KMS-11 (cell line): Measurements from ENCODE around the gene MED19.
A peak's percentile ranks its signal among the peaks of the same experiment; 100 is the strongest.

Source experiments
- H2AFZ ChIP-seq: fragments of 200-600 bp; sonication (generic); 2 replicates; pipeline ENCODE4 v1.6.1; 2016; ENCODE audit warnings: antibody characterized with exemption, mixed run types, low read depth
- H3K27ac ChIP-seq: fragments of 200-600 bp; sonication (generic); 2 replicates; pipeline ENCODE4 v1.6.1; 2016; ENCODE audit warnings: mild to moderate bottlenecking, mixed run types
- H3K27me3 ChIP-seq: fragments of 200-600 bp; sonication (generic); 2 replicates; pipeline ENCODE4 v1.6.1; 2017; ENCODE audit warnings: mild to moderate bottlenecking, low read depth, mixed run types, moderate library complexity; ENCODE audit not compliant: insufficient read depth
- H3K36me3 ChIP-seq: fragments of 200-600 bp; sonication (generic); 2 replicates; pipeline ENCODE4 v1.6.1; 2017; ENCODE audit warnings: mild to moderate bottlenecking, mixed run types; ENCODE audit not compliant: insufficient read depth
- H3K4me1 ChIP-seq: fragments of 200-600 bp; sonication (generic); 2 replicates; pipeline ENCODE4 v1.6.1; 2016; ENCODE audit warnings: mild to moderate bottlenecking, low read depth, mixed run types; ENCODE audit not compliant: poor library complexity, severe bottlenecking
- H3K4me2 ChIP-seq: fragments of 200-600 bp; sonication (generic); 2 replicates; pipeline ENCODE4 v1.7.0; 2016; ENCODE audit warnings: mild to moderate bottlenecking, mixed run types
- H3K4me3 ChIP-seq: fragments of 200-600 bp; sonication (generic); IDR thresholded peaks from 2 replicates; pipeline ENCODE4 v1.6.1; 2017; ENCODE audit warnings: low read depth, low read length, mixed read lengths; ENCODE audit not compliant: insufficient read depth
- H3K79me2 ChIP-seq: fragments of 200-600 bp; sonication (generic); 2 replicates; pipeline ENCODE4 v1.6.1; 2016; ENCODE audit warnings: low read depth, mixed run types; ENCODE audit not compliant: insufficient read depth
- H3K9ac ChIP-seq: fragments of 200-600 bp; sonication (generic); 2 replicates; pipeline ENCODE4 v1.6.1; 2016; ENCODE audit warnings: mild to moderate bottlenecking, mixed run types
- H4K20me1 ChIP-seq: fragments of 200-600 bp; sonication (generic); 2 replicates; pipeline ENCODE4 v1.6.1; 2016; ENCODE audit warnings: mild to moderate bottlenecking, mixed run types; ENCODE audit not compliant: insufficient read depth
- TF ChIP-seq, protein P1 (sequence below): fragments of 200-600 bp; sonication (generic); conservative IDR thresholded peaks from 2 replicates; pipeline ENCODE4 v1.6.1; 2017; ENCODE audit warnings: low read depth, mild to moderate bottlenecking, antibody characterized with exemption, low read length, moderate library complexity, mixed read lengths

Gene MED19

DNA sequence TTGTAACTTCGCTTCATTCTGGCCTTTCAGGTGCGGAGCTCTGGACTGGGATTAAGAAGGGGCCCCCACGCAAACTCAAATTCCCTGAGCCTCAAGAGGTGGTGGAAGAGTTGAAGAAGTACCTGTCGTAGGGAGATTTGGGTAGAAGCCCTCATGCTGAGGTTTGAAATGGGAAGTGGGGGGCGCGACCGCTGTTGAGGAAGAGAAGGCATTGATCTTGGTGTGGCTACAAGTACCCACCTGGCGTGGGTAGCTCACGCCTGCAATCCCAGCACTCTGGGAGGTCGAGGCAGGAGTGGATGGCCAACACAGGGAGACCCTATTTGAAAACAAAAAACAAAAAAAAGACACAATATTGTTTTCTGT, 30.1 kb upstream of the MED19 start:
- Histone ChIP-seq H3K79me2 (0 out of 2 replicates have a peak, but pooled peaks cover 12% of the 10 kb centered on the region), H3K36me3 (no peaks in the 10 kb centered on the region; the same call in 1 of the 2 replicates), H3K4me2 (peak overlapping the region; percentile 46), H3K9ac (peak overlapping the region; percentile 85), H3K4me1 (peaks cover 7% of the 10 kb centered on the region), H3K27ac (peak overlapping the region; percentile 68), H4K20me1 (no peaks in the 10 kb centered on the region), H3K4me3 (no peak overlapping the region), H2AFZ (peak overlapping the region; percentile 52; the same call in 1 of the 2 replicates), H3K27me3 (no peaks in the 10 kb centered on the region)
- TF ChIP-seq, protein P1, sequence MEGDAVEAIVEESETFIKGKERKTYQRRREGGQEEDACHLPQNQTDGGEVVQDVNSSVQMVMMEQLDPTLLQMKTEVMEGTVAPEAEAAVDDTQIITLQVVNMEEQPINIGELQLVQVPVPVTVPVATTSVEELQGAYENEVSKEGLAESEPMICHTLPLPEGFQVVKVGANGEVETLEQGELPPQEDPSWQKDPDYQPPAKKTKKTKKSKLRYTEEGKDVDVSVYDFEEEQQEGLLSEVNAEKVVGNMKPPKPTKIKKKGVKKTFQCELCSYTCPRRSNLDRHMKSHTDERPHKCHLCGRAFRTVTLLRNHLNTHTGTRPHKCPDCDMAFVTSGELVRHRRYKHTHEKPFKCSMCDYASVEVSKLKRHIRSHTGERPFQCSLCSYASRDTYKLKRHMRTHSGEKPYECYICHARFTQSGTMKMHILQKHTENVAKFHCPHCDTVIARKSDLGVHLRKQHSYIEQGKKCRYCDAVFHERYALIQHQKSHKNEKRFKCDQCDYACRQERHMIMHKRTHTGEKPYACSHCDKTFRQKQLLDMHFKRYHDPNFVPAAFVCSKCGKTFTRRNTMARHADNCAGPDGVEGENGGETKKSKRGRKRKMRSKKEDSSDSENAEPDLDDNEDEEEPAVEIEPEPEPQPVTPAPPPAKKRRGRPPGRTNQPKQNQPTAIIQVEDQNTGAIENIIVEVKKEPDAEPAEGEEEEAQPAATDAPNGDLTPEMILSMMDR: no peak

DNA sequence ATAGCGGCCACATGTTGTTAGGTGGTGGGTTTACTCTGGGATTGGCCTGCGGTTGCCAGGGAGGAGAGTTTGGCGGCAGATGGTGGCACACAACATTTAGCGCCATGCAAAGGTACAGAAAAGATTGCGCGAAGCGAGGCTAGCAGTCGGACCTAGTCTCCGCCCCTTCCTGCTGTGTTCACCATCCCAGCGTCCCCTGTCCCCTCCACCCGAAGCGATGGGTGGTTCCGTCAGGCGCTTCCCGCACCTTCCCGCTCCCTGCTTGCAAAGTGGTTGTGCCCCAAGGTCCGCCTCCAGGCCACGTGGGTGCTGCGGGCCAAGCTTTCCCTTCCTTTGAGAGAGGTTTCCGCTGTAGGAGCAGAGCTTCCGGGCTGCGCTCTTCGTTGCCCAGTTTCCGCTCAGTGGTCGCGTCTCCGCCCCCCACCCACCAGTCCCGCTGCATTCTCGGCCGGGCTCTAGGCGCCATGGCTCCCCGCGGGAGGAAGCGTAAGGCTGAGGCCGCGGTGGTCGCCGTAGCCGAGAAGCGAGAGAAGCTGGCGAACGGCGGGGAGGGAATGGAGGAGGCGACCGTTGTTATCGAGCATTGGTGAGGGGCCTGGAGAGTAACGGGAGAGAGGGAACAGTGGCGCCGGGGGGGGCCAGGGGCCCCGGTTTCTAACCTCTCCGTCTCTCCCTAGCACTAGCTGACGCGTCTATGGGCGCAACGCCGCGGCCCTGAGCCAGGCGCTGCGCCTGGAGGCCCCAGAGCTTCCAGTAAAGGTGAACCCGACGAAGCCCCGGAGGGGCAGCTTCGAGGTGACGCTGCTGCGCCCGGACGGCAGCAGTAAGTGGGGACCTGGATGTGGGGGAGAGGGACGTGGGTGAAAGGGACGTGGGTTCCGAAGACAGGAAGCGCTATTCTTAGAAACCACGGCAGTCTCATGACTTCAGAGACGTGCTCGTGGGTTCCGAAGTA, 29.4 kb upstream of the MED19 start, which contains the start of gene SELENOH:
TSS of gene SELENOH (plus strand) at position 360 of the 955 bp plus-strand sequence. CDS start at position 465, 105 bp downstream.
- H3K27ac ChIP-seq: peak within 1 kb of the TSS; percentile 68
- H3K27me3 ChIP-seq: no peaks in the 10 kb centered on the region
- H3K9ac ChIP-seq: peak within 1 kb of the TSS; percentile 85
- H2AFZ ChIP-seq: peak within 1 kb of the TSS; percentile 59
- peaks cover 7% of the 10 kb centered on the region for H3K4me1 ChIP-seq
- TF ChIP-seq, protein P1: no peak
- H3K4me3 ChIP-seq: no peak within 1 kb of the TSS
- no peaks in the 10 kb centered on the region for H4K20me1 ChIP-seq
- H3K36me3 ChIP-seq: no peaks in the 10 kb centered on the region; the same call in 1 of the 2 replicates
- H3K79me2 ChIP-seq: 0 out of 2 replicates have a peak, but pooled peaks cover 12% of the 10 kb centered on the region
- H3K4me2 ChIP-seq: peak within 1 kb of the TSS; percentile 78

DNA sequence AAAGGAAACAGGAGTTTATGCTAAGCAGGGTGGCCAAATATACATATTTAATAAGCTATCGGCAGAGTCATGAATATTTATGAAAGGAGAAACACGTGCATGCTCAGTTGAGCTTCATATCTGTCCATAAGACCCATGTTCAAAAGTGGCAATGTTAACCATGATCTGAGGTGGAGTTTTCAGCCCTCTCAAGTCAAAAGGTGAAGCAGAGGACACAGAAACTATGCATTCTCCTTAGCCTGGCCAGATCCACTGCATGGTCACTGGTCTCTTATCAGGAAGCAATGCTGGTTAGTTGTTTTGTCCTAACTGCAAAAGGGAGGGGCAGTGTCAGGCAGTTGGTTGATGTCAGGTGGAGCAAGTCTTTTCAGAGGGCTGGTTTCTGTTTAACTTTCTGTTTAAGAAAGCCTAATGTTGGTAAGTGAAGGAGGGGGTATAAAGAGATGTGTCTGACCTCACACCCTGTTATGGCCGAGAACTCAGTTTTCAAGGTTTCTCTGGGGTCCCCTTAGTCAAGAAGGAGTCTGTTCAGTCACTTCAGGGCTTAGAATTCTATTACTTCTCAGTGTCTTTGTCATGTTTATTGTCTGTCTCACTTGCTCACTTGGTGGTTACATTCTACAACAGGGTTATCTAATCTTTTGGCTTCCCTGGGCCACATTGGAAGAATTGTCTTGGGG, 23.7 kb upstream of the MED19 start:
- TF ChIP-seq, protein P1: no peak
- peaks cover 23% of the 10 kb centered on the region; the same call in 1 of the 2 replicates for H3K79me2 ChIP-seq
- H3K27ac ChIP-seq: peak overlapping the region; percentile 24; the same call in 1 of the 2 replicates

DNA sequence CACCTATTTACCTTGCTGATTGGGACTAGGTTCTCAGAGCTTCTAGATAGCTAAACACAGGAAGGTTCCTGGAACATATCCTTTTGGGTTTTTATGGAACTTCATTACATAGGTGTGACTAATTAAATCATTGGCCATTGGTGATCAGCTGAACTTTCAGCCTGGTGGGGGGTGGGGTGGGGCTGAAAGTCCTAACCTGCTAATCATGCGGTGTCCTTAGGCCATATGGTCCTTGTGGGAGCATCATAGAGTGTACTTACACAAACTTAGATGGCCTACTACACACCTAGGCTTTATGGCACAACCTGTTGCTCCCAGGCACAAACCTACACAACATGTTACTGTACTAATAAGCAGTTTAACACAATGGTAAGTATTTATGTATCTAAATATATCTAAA, 20.6 kb upstream of the MED19 start:
- Histone ChIP-seq H3K27me3 (no peaks in the 10 kb centered on the region), H3K4me1 (peaks cover 18% of the 10 kb centered on the region), H3K9ac (no peak overlapping the region), H3K79me2 (peaks cover 45% of the 10 kb centered on the region), H2AFZ (no peak overlapping the region), H3K36me3 (no peaks in the 10 kb centered on the region), H3K4me3 (no peak overlapping the region), H4K20me1 (0 out of 2 replicates have a peak, but pooled peaks cover 4% of the 10 kb centered on the region), H3K27ac (no peak overlapping the region), H3K4me2 (no peak overlapping the region)
- TF ChIP-seq, protein P1: no peak

More for the DNA sequence above, 23.7 kb upstream of the MED19 start:
- no peaks in the 10 kb centered on the region; the same call in 1 of the 2 replicates for H3K36me3 ChIP-seq
- peak overlapping the region; percentile 3 for H3K4me2 ChIP-seq
- no peaks in the 10 kb centered on the region for H4K20me1 ChIP-seq
- H2AFZ ChIP-seq: no peak overlapping the region
- no peak overlapping the region for H3K9ac ChIP-seq
- H3K4me3 ChIP-seq: no peak overlapping the region
- H3K4me1 ChIP-seq: peaks cover 18% of the 10 kb centered on the region
- no peaks in the 10 kb centered on the region for H3K27me3 ChIP-seq
